Activated CD4-positive, CD25-positive, alpha-beta regulatory T cell treated with anti-CD3 and anti-CD28 coated beads, Interleukin-2, amount 50 U/mL, for 16 hours (primary cell): ENCODE results near the gene SYCP1.
"Not testable (repeated sequence)": the region's sequence is repeated elsewhere in the genome, so short reads cannot be mapped to it uniquely, and the experiment has no call there.

Experiments used
- DNase-seq: peaks from one replicate; pipeline ENCODE4 v3.0.0-alpha.2; 2020; ENCODE audit warnings: low read depth, low spot score

The SYCP1 gene

GRCh38 chr1:114959423-114959822 lies 104.8 kb downstream of the SYCP1 start:
- DNase-seq = no peak

- DNase-seq = no peak
These were observed 122.2 kb downstream of the SYCP1 start for GRCh38 chr1:114976891-114977290.

GRCh38 chr1:114979278-114979891 lies 124.7 kb downstream of the SYCP1 start:
- peak; percentile 40 for DNase-seq

- no peak for DNase-seq
These were observed 127.6 kb downstream of the SYCP1 start for GRCh38 chr1:114982251-114982650.

- no peak for DNase-seq
These were observed 131.6 kb downstream of the SYCP1 start for GRCh38 chr1:114986286-114986685.

GRCh38 chr1:114988095-114988494 lies 133.4 kb downstream of the SYCP1 start:
- DNase-seq = no peak

GRCh38 chr1:114997510-114998289 lies 143.0 kb downstream of the SYCP1 start:
- no peak for DNase-seq

- no peak for DNase-seq
These were observed 151.5 kb downstream of the SYCP1 start for GRCh38 chr1:115006191-115006590.

GRCh38 chr1:115012006-115012405 lies 157.3 kb downstream of the SYCP1 start:
- DNase-seq = no peak

GRCh38 chr1:115012434-115012833 lies 157.8 kb downstream of the SYCP1 start:
- no peak for DNase-seq

- DNase-seq = no peak
These were observed 159.1 kb downstream of the SYCP1 start for GRCh38 chr1:115013792-115014191.

GRCh38 chr1:115019549-115019948 lies 164.9 kb downstream of the SYCP1 start:
- DNase-seq = not testable (repeated sequence)

GRCh38 chr1:115021145-115021544 lies 166.5 kb downstream of the SYCP1 start:
- DNase-seq = no peak

- DNase-seq = no peak
These were observed 168.9 kb downstream of the SYCP1 start for GRCh38 chr1:115023593-115023992.

- no peak for DNase-seq
These were observed 174.9 kb downstream of the SYCP1 start, which contains the start of gene TSHB for GRCh38 chr1:115029526-115029925. Gene TSHB (plus strand): TSS chr1:115029826. CDS start chr1:115033363, 3,537 bp downstream.

GRCh38 chr1:115031595-115031994 lies 176.9 kb downstream of the SYCP1 start:
- DNase-seq = no peak

GRCh38 chr1:115035652-115036051 lies 181.0 kb downstream of the SYCP1 start:
- no peak for DNase-seq

- no peak for DNase-seq
These were observed 182.3 kb downstream of the SYCP1 start for GRCh38 chr1:115036814-115037507.

GRCh38 chr1:115040501-115040900 lies 185.8 kb downstream of the SYCP1 start:
- no peak for DNase-seq

- no peak for DNase-seq
These were observed 187.0 kb downstream of the SYCP1 start for GRCh38 chr1:115041654-115042053.
